GM23338 (cell line): ENCODE data around the gene LAMB3. TPM values are rescaled to one million over a fixed set of nuclear protein-coding genes. Genes with fewer than 3 reads are reported as not detected.

Source experiments
- ATAC-seq: fragments of 200-7000 bp; cut with Tn5 transposase; 3 replicates; pipeline ENCODE4 v1.9.1; 2020
- DNase-seq: peaks from one replicate; pipeline ENCODE4 v3.0.0-alpha.2; 2015; ENCODE audit warnings: low spot score
- H2AFZ ChIP-seq: fragments of 200-600 bp; sonication (generic); 2 replicates; pipeline ENCODE4 v1.8.0; 2016; ENCODE audit warnings: antibody characterized with exemption, mild to moderate bottlenecking, moderate library complexity
- H3F3A ChIP-seq: fragments of 200-600 bp; sonication (generic); replicated peaks from 2 replicates; pipeline ENCODE4 v1.8.0; 2017; ENCODE audit warnings: antibody characterized with exemption, mixed run types, low read depth
- H3K27ac ChIP-seq: fragments of 200-600 bp; sonication (generic); 2 replicates; pipeline ENCODE4 v1.6.1; 2016; ENCODE audit warnings: low read depth
- H3K27me3 ChIP-seq: fragments of 200-600 bp; sonication (generic); 2 replicates; pipeline ENCODE4 v1.8.0; 2016; ENCODE audit warnings: mild to moderate bottlenecking, mixed run types, moderate library complexity; ENCODE audit not compliant: insufficient read depth
- H3K36me3 ChIP-seq: fragments of 200-600 bp; sonication (generic); 2 replicates; pipeline ENCODE4 v1.8.0; 2016; ENCODE audit warnings: mild to moderate bottlenecking; ENCODE audit not compliant: insufficient read depth
- H3K4me1 ChIP-seq: fragments of 200-600 bp; sonication (generic); 2 replicates; pipeline ENCODE4 v1.8.0; 2016; ENCODE audit warnings: mild to moderate bottlenecking, moderate library complexity; ENCODE audit not compliant: insufficient read depth
- H3K4me2 ChIP-seq: fragments of 200-600 bp; sonication (generic); 2 replicates; pipeline ENCODE4 v1.7.1; 2017; ENCODE audit warnings: mixed run types
- H3K4me3 ChIP-seq: fragments of 200-600 bp; sonication (generic); 2 replicates; pipeline ENCODE4 v1.6.1; 2016; ENCODE audit warnings: mixed run types
- H3K79me2 ChIP-seq: fragments of 200-600 bp; sonication (generic); replicated peaks from 2 replicates; pipeline ENCODE4 v1.8.0; 2017; ENCODE audit warnings: mild to moderate bottlenecking; ENCODE audit not compliant: insufficient read depth
- H3K9me2 ChIP-seq: fragments of 200-600 bp; sonication (generic); 2 replicates; pipeline ENCODE4 v1.8.0; 2017; ENCODE audit not compliant: insufficient read depth
- H4K20me1 ChIP-seq: fragments of 200-600 bp; sonication (generic); replicated peaks from 2 replicates; pipeline ENCODE4 v1.8.0; 2017; ENCODE audit warnings: mild to moderate bottlenecking; ENCODE audit not compliant: insufficient read depth
- H3K27ac Mint-ChIP-seq: 2 replicates; pipeline ENCODE4 v1.8.0; 2020; ENCODE audit warnings: inconsistent platforms, mild to moderate bottlenecking, moderate library complexity, mixed read lengths
- H3K27me3 Mint-ChIP-seq: 3 replicates; pipeline ENCODE4 v1.8.0; 2022; ENCODE audit warnings: low read depth, mild to moderate bottlenecking, moderate library complexity, mixed read lengths, inconsistent platforms; ENCODE audit not compliant: insufficient read depth, poor library complexity
- H3K36me3 Mint-ChIP-seq: 3 replicates; pipeline ENCODE4 v1.8.0; 2021; ENCODE audit warnings: low read depth, mild to moderate bottlenecking, inconsistent platforms, moderate library complexity, mixed read lengths
- H3K4me1 Mint-ChIP-seq: 3 replicates; pipeline ENCODE4 v1.8.0; 2020; ENCODE audit warnings: mild to moderate bottlenecking, inconsistent platforms, mixed read lengths
- H3K4me3 Mint-ChIP-seq: 3 replicates; pipeline ENCODE4 v1.8.0; 2021; ENCODE audit warnings: moderate library complexity, mild to moderate bottlenecking, inconsistent platforms, mixed read lengths
- H3K9me3 Mint-ChIP-seq: 3 replicates; pipeline ENCODE4 v1.8.0; 2020; ENCODE audit warnings: moderate library complexity, mild to moderate bottlenecking, inconsistent platforms, mixed read lengths
- CREB1 ChIP-seq: fragments of 250-450 bp; sonication (Bioruptor Pico); IDR thresholded peaks from 2 replicates; pipeline ENCODE4 v1.5.0; 2020; ENCODE audit warnings: low read depth, mild to moderate bottlenecking, moderate library complexity
- EZH2 ChIP-seq: fragments of 200-600 bp; sonication (generic); IDR thresholded peaks from one replicate; pipeline ENCODE4 v1.8.0; 2017; ENCODE audit warnings: antibody characterized with exemption, mild to moderate bottlenecking, low read depth; ENCODE audit not compliant: unreplicated experiment
- EZH2phosphoT487 ChIP-seq: fragments of 200-600 bp; sonication (generic); IDR thresholded peaks from one replicate; pipeline ENCODE4 v1.8.1; 2018; ENCODE audit warnings: antibody characterized with exemption; ENCODE audit not compliant: unreplicated experiment
- JUNB ChIP-seq: IDR thresholded peaks from one replicate; pipeline ENCODE4 v1.6.1; 2016; ENCODE audit warnings: antibody characterized with exemption; ENCODE audit not compliant: unreplicated experiment
- NANOG ChIP-seq: IDR thresholded peaks from 2 replicates; pipeline ENCODE4 v1.6.1; 2016; ENCODE audit warnings: antibody characterized with exemption, borderline replicate concordance
- POLR2AphosphoS5 ChIP-seq: IDR thresholded peaks from 2 replicates; pipeline ENCODE4 v1.6.1; 2016; ENCODE audit warnings: antibody characterized with exemption, low read depth
- STAT1 ChIP-seq: IDR thresholded peaks from one replicate; pipeline ENCODE4 v1.6.1; 2016; ENCODE audit warnings: antibody characterized with exemption; ENCODE audit not compliant: unreplicated experiment
- ZNF114 ChIP-seq: fragments of 250-450 bp; sonication (Bioruptor Pico); IDR thresholded peaks from 2 replicates; pipeline ENCODE4 v1.5.0; 2020; ENCODE audit warnings: mild to moderate bottlenecking, moderate library complexity
- ZNF331 ChIP-seq: fragments of 250-450 bp; sonication (Bioruptor Pico); IDR thresholded peaks from 2 replicates; pipeline ENCODE4 v1.5.0; 2020; ENCODE audit warnings: low read depth, mild to moderate bottlenecking, moderate library complexity
- polyA plus RNA-seq: library from polyadenylated mRNA; unstranded; fragments of >200 nt; fragmentation: Nextera tagmentation; extraction: Ambion mirVana; gene quantifications from 2 replicates; pipeline ENCODE4 v1.2.1, GENCODE V29; 2016
- total RNA-seq: library from RNA; depleted of rRNA; stranded (reverse); fragments of >200 nt; shearing (Covaris generic); gene quantifications from 2 replicates; pipeline ENCODE4 v1.2.3, GENCODE V29; 2014
- TF ChIP-seq, protein P1 (sequence below): IDR thresholded peaks from one replicate; pipeline ENCODE4 v1.6.1; 2018; ENCODE audit warnings: antibody characterized with exemption; ENCODE audit not compliant: unreplicated experiment
- TF ChIP-seq, protein P2 (sequence below): fragments of 250-450 bp; sonication (Bioruptor Pico); IDR thresholded peaks from 2 replicates; pipeline ENCODE4 v1.5.0; 2020; ENCODE audit warnings: mild to moderate bottlenecking, moderate library complexity
- TF ChIP-seq, protein P3 (sequence below), 2 experiments: fragments of 200-600 bp in 1 of 2; sonication (generic) in 1 of 2; conservative IDR thresholded peaks; 2 replicates each; pipeline versions ENCODE4 v1.5.1 to v1.6.1; 2016 to 2017; ENCODE audit warnings: antibody characterized with exemption in 2 of 2, low read depth in 2 of 2, mild to moderate bottlenecking in 2 of 2, moderate library complexity in 1 of 2
- TF ChIP-seq, protein P4 (sequence below): IDR thresholded peaks from 2 replicates; pipeline ENCODE4 v1.6.1; 2016; ENCODE audit warnings: antibody characterized with exemption

Gene LAMB3
- total and polyA plus RNA-seq, 2 experiments from 2014 or later, result 0.05 to 0.52 TPM

DNA sequence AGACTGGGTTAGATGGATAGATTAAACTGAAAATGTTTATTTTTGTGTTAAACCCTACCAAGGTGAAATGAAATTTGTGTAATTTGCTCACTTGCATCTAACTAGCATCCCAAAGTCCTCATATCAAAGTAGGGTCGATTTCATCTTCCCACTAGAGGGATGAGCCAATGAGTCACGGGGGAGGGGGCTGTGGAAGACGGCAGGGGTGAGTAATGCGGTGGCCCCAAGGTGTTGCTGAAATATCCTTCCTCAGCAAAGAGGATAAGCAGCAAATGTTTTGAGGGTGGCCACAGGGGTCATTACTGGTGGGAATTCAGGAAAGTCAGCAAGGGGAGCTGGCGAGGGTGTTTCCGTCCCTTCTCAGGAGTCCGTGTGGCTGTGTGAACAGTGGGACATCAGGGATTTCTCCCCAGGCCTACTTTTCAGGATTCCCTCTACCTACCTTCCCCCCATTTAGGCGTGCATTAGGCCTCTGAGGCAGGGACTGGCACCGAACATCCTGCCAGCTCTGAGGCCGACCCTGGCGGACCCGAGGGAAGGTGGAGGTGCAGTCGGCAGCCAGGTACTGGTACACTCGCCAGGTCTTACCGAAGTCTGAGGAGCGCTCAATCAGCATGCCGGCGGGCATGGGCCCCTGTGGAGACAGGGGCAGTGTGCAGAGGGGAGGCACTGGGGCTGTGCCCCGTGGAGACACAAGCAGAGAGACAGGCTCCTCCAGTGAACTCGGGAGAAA, 18.1 kb downstream of the LAMB3 start:
- peaks cover 13% of the 10 kb centered on the region for H3K9me2 ChIP-seq
- peak overlapping the region; percentile 69; the same call in 1 of the 2 replicates for H2AFZ ChIP-seq
- no peak overlapping the region for H3K4me3 ChIP-seq
- no peak overlapping the region for H3K27ac Mint-ChIP-seq
- H3F3A ChIP-seq, result no peaks in the 10 kb centered on the region
- H3K27me3 ChIP-seq, result no peaks in the 10 kb centered on the region
- peaks cover 7% of the 10 kb centered on the region for H3K27me3 Mint-ChIP-seq
- H3K79me2 ChIP-seq, result no peaks in the 10 kb centered on the region
- TF ChIP-seq, protein P1, sequence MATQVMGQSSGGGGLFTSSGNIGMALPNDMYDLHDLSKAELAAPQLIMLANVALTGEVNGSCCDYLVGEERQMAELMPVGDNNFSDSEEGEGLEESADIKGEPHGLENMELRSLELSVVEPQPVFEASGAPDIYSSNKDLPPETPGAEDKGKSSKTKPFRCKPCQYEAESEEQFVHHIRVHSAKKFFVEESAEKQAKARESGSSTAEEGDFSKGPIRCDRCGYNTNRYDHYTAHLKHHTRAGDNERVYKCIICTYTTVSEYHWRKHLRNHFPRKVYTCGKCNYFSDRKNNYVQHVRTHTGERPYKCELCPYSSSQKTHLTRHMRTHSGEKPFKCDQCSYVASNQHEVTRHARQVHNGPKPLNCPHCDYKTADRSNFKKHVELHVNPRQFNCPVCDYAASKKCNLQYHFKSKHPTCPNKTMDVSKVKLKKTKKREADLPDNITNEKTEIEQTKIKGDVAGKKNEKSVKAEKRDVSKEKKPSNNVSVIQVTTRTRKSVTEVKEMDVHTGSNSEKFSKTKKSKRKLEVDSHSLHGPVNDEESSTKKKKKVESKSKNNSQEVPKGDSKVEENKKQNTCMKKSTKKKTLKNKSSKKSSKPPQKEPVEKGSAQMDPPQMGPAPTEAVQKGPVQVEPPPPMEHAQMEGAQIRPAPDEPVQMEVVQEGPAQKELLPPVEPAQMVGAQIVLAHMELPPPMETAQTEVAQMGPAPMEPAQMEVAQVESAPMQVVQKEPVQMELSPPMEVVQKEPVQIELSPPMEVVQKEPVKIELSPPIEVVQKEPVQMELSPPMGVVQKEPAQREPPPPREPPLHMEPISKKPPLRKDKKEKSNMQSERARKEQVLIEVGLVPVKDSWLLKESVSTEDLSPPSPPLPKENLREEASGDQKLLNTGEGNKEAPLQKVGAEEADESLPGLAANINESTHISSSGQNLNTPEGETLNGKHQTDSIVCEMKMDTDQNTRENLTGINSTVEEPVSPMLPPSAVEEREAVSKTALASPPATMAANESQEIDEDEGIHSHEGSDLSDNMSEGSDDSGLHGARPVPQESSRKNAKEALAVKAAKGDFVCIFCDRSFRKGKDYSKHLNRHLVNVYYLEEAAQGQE, result no peak
- TF ChIP-seq ZNF114 (no peak), EZH2phosphoT487 (no peak), JUNB (no peak), ZNF331 (CRISPR knock-in tag) (no peak), NANOG (no peak), STAT1 (no peak), POLR2AphosphoS5 (no peak), EZH2 (no peak), CREB1 (CRISPR knock-in tag) (no peak)
- TF ChIP-seq, protein P2, sequence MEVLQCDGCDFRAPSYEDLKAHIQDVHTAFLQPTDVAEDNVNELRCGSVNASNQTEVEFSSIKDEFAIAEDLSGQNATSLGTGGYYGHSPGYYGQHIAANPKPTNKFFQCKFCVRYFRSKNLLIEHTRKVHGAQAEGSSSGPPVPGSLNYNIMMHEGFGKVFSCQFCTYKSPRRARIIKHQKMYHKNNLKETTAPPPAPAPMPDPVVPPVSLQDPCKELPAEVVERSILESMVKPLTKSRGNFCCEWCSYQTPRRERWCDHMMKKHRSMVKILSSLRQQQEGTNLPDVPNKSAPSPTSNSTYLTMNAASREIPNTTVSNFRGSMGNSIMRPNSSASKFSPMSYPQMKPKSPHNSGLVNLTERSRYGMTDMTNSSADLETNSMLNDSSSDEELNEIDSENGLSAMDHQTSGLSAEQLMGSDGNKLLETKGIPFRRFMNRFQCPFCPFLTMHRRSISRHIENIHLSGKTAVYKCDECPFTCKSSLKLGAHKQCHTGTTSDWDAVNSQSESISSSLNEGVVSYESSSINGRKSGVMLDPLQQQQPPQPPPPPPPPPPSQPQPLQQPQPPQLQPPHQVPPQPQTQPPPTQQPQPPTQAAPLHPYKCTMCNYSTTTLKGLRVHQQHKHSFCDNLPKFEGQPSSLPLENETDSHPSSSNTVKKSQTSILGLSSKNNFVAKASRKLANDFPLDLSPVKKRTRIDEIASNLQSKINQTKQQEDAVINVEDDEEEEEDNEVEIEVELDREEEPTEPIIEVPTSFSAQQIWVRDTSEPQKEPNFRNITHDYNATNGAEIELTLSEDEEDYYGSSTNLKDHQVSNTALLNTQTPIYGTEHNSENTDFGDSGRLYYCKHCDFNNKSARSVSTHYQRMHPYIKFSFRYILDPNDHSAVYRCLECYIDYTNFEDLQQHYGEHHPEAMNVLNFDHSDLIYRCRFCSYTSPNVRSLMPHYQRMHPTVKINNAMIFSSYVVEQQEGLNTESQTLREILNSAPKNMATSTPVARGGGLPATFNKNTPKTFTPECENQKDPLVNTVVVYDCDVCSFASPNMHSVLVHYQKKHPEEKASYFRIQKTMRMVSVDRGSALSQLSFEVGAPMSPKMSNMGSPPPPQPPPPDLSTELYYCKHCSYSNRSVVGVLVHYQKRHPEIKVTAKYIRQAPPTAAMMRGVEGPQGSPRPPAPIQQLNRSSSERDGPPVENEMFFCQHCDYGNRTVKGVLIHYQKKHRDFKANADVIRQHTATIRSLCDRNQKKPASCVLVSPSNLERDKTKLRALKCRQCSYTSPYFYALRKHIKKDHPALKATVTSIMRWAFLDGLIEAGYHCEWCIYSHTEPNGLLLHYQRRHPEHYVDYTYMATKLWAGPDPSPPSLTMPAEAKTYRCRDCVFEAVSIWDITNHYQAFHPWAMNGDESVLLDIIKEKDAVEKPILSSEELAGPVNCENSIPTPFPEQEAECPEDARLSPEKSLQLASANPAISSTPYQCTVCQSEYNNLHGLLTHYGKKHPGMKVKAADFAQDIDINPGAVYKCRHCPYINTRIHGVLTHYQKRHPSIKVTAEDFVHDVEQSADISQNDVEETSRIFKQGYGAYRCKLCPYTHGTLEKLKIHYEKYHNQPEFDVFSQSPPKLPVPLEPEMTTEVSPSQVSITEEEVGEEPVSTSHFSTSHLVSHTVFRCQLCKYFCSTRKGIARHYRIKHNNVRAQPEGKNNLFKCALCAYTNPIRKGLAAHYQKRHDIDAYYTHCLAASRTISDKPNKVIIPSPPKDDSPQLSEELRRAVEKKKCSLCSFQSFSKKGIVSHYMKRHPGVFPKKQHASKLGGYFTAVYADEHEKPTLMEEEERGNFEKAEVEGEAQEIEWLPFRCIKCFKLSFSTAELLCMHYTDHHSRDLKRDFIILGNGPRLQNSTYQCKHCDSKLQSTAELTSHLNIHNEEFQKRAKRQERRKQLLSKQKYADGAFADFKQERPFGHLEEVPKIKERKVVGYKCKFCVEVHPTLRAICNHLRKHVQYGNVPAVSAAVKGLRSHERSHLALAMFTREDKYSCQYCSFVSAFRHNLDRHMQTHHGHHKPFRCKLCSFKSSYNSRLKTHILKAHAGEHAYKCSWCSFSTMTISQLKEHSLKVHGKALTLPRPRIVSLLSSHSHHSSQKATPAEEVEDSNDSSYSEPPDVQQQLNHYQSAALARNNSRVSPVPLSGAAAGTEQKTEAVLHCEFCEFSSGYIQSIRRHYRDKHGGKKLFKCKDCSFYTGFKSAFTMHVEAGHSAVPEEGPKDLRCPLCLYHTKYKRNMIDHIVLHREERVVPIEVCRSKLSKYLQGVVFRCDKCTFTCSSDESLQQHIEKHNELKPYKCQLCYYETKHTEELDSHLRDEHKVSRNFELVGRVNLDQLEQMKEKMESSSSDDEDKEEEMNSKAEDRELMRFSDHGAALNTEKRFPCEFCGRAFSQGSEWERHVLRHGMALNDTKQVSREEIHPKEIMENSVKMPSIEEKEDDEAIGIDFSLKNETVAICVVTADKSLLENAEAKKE (CRISPR knock-in tag), result no peak
- TF ChIP-seq, protein P3, sequence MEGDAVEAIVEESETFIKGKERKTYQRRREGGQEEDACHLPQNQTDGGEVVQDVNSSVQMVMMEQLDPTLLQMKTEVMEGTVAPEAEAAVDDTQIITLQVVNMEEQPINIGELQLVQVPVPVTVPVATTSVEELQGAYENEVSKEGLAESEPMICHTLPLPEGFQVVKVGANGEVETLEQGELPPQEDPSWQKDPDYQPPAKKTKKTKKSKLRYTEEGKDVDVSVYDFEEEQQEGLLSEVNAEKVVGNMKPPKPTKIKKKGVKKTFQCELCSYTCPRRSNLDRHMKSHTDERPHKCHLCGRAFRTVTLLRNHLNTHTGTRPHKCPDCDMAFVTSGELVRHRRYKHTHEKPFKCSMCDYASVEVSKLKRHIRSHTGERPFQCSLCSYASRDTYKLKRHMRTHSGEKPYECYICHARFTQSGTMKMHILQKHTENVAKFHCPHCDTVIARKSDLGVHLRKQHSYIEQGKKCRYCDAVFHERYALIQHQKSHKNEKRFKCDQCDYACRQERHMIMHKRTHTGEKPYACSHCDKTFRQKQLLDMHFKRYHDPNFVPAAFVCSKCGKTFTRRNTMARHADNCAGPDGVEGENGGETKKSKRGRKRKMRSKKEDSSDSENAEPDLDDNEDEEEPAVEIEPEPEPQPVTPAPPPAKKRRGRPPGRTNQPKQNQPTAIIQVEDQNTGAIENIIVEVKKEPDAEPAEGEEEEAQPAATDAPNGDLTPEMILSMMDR (conservative IDR thresholded peaks at IDR 0.05; ENCODE audit: low read depth in 2 of 2), result no peak
- TF ChIP-seq, protein P4, sequence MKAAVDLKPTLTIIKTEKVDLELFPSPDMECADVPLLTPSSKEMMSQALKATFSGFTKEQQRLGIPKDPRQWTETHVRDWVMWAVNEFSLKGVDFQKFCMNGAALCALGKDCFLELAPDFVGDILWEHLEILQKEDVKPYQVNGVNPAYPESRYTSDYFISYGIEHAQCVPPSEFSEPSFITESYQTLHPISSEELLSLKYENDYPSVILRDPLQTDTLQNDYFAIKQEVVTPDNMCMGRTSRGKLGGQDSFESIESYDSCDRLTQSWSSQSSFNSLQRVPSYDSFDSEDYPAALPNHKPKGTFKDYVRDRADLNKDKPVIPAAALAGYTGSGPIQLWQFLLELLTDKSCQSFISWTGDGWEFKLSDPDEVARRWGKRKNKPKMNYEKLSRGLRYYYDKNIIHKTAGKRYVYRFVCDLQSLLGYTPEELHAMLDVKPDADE, result no peak
- DNase-seq, result no peak
- no peaks in the 10 kb centered on the region for H3K36me3 Mint-ChIP-seq
- H3K4me3 Mint-ChIP-seq, result no peak overlapping the region
- ATAC-seq, result no peak
- no peak overlapping the region for H3K27ac ChIP-seq
- H4K20me1 ChIP-seq, result no peaks in the 10 kb centered on the region
- peaks cover 15% of the 10 kb centered on the region for H3K4me1 ChIP-seq
- peaks cover 30% of the 10 kb centered on the region for H3K4me1 Mint-ChIP-seq
- H3K9me3 Mint-ChIP-seq, result no peaks in the 10 kb centered on the region; the same call in 2 of the 3 replicates
- H3K36me3 ChIP-seq, result no peaks in the 10 kb centered on the region
- no peak overlapping the region for H3K4me2 ChIP-seq
